NCI-H1417 treated with DMSO at 0.1 percent for 48 hours (cell line): ENCODE results near the gene CRYBA4.
"Not testable (repeated sequence)": the region's sequence is repeated elsewhere in the genome, so short reads cannot be mapped to it uniquely, and the experiment has no call there.

Experiments
- DNase-seq: peaks from one replicate; lab custom pipeline; 2025; lab: John Stamatoyannopoulos, UW

CRYBA4 gene

DNA sequence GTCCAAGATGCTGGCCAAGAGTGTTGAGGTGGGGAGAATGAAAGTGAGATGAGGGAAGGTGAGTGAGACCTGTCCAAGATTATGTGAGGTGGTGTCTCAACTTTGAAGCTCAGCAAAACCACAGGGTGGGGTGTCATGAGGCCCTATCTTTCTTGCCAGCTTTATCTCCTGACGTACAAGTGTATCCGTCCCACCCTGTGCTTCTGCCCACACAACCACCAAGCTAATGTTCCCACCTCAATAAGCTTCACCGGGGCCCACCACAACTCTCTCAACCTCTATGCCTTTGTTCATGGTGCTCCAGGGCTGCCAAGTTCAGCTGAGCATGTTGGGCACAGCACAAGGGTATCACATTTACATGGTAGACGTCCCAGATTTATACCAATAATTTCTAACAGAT is 24.7 kb upstream of the CRYBA4 start:
- no peak for DNase-seq

DNA sequence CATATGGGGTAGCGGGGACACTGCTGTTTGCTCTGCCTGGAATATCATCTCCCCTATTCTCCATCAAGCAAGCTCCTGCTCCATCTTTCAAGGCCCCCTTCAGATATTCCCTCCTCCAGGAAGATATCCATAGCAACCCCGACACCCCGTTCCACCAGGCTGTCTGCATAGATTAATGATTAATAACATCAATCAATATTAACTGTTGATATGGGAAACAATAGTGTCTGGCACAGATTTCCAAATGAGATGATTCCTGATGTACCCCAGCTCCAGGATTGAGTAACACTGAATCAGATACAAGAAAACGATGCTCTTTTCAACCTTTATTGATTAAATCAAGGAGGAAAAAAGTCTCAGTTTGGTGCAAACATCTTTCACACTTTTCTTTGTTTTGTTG is 24.3 kb upstream of the CRYBA4 start:
- no peak for DNase-seq

- no peak for DNase-seq
Observed at GRCh38 chr22:26599505-26599904, 22.3 kb upstream of the CRYBA4 start.

GRCh38 chr22:26601726-26602125 is 20.0 kb upstream of the CRYBA4 start:
- DNase-seq: no peak

GRCh38 chr22:26602127-26602526 is 19.6 kb upstream of the CRYBA4 start:
- no peak for DNase-seq

DNA sequence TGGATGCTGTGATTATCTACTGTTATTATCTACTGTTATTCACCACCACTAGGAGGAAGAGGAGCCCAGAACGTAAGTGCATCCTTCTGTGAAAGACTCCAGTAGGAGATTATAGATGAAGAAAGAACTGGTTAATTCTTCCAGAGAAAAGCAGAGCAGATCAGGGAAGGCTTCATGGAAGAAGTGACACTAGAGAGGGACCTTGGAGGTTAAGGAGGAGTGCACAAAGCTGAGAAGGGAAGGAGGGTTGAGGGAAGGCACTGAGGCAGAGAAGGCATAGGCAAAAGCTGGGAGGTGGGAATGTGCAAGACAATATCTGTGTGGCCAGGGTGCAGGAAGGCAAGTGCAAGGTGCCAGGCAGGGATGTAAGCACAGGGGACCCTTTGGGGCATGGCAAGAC is 17.4 kb upstream of the CRYBA4 start:
- no peak for DNase-seq

DNA sequence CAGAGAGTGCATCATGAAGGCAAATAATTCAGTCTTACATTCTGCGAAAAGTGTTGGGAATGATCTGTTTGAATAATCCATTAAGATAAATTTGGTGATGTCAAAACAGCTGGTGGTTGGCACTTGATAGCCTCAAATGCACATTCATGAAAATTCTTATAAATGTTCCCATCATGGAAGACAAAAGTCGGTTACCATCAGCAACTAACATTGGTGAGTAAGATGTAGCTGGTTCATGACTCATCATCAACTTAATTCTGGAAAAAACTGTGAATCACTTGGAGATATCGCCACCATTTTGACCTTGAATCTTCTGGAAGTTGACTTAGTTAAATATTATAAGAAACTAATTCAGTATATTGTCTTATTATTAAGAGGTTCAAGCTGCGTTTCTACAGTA is 15.2 kb upstream of the CRYBA4 start:
- no peak for DNase-seq

GRCh38 chr22:26608129-26608528 is 13.6 kb upstream of the CRYBA4 start:
- DNase-seq: no peak

DNA sequence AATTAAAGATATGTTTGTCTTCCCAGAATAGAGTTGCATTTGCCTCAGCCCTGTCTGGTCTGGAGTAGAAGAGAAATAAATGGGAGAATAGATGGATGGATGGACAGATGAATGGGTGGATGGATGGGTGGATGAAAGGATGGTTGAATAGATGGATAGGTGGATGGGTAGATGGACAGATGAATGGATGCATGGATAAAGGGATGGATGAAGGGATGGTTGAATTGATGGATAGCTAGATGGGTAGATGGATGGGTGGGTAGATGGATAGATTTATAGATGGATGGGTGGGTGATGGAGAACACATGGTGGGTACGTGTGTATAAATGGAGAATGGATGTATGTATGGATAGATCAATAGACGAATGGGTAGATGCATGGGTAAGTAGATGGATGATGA is 12.5 kb upstream of the CRYBA4 start:
- no peak for DNase-seq

GRCh38 chr22:26610072-26610958 is 11.4 kb upstream of the CRYBA4 start:
- DNase-seq: no peak

DNA sequence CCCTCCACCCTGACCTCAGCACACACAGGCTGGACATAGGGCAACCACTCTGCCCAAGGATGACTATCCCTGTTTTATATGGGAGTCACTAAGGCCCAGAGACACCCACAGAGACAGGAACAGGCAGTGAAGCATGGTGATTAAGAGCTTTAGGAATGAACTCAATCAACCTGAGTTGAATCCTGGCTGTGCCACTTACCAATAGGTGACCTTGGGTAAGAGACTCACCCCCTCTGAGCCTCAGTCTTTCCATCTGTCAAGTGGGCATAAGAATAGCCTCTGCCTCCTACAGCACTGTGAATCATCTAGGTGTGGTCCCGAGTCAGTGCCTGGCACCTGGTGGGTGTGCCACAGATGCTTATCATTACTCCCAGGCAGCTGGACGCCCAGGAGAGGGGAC is 10.8 kb upstream of the CRYBA4 start:
- no peak for DNase-seq

- DNase-seq: no peak
Observed at GRCh38 chr22:26612652-26613051, 9.1 kb upstream of the CRYBA4 start.

GRCh38 chr22:26613753-26614152 is 8.0 kb upstream of the CRYBA4 start:
- DNase-seq: not testable (repeated sequence)

- no peak for DNase-seq
Observed at GRCh38 chr22:26614322-26614721, 7.4 kb upstream of the CRYBA4 start.

DNA sequence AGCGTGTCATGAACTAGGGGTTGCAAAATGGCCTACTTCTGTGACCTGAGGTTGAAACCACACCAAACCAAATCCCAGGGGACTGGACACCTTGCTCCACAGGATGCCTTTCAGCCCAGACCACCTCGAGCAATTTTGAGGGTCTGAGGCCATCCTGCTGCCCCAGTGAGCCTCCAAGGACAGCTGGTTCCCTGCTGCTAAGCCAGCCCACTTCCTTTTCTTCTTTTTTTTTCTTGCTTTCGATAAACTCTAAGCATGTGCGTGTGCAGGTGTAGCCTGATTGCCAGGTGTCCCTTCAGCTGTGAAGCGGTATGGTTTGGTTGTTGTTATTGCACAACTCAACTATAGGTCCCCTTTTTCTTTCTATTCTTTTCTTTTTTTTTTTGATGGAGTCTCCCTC is 6.6 kb upstream of the CRYBA4 start:
- no peak for DNase-seq

DNA sequence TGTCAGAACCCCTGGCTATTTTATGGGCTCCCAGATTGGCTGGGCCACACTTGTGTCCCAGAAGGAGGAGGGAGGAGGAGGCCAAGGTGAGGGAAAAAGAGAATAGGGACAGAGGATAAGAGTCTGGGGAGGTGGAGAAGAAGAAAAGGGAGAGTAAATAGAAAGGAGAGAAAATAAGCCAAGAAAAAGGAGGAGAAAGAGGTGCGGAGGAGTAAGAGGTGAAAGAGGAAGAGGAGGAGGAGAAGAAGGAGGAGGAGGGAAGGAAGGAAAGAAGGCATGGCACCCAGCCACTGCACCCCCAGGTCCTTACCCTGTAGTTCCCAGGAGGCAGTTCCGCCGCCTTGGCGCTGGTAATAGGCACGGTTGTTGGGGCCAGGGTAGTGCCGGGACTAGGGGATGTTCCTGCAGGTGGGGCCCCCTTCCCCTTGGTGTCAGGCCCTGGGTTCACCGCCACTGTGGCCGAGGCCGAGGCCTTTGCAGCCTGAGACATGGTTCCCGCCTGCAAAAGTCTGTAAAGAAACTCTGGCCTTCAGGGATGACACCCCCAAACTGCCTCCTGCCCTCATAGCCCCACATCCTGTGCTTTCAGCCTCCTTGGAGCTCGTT is 5.8 kb upstream of the CRYBA4 start:
- no peak for DNase-seq

GRCh38 chr22:26616650-26617049 is 5.1 kb upstream of the CRYBA4 start:
- no peak for DNase-seq

GRCh38 chr22:26617271-26618199 is 4.2 kb upstream of the CRYBA4 start, which contains the start of gene CRYBB1:
CRYBB1 (minus strand) TSS chr22:26618027; CDS start chr22:26616319, 1,708 bp downstream.
- DNase-seq: no peak

DNA sequence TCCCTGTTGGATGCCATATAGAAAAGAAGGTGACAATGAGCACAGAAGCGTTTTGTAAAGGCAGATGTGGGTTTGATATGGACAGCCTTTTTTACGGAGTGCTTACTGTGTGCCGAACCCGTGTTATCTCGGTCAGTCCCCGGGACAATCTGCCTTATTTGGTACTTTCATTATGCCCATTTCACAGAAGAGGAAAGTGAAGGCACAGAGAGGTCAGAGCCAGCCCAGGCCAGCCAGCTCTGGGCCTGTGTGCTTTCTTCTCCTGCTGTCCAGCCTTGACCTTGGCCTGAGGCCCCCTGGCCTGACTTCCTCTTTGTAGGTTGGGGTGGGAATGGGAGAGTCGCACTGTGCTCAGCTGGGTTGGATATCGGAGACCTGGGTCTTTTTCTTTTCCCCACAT is 3.3 kb upstream of the CRYBA4 start:
- DNase-seq: no peak

DNA sequence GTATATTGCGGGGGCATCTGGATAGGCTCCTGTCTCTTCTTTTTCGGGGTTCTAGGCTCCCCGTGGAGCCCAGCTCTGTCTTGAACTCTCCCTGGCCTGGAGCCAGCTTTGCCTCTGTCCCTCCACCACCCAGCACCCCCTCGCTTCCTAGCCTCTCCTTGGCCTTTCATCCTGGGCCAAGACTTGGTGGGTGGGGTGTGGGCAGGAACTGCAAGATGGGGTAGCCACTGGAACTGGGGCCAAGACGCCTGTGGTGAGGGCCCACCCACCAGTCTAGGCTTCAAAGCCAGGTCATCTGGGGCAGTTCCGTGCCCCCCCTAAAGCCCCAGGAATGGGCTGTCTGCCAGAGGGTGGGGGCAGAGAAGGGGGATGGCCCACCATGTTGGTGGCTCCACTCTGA is 2.3 kb upstream of the CRYBA4 start:
- DNase-seq: no peak

DNA sequence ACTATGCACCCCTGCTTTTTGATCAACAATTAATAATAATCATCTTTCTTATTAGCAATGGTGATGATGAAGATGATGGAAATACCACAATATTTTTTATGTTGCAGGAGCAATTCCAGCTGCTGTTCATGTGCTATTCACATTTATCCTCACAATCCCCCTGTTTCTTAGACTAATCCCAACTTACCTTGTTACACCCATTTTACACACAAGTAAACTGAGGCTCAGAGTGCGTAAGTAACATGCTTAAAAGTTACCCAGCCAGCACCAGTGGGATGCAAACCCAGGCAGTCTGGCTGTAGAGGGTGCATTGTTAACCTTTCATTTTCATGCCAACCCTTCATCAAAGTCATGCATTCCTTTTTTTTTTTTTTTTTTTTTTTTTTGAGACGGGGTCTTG is 1.6 kb upstream of the CRYBA4 start:
- no peak for DNase-seq

DNA sequence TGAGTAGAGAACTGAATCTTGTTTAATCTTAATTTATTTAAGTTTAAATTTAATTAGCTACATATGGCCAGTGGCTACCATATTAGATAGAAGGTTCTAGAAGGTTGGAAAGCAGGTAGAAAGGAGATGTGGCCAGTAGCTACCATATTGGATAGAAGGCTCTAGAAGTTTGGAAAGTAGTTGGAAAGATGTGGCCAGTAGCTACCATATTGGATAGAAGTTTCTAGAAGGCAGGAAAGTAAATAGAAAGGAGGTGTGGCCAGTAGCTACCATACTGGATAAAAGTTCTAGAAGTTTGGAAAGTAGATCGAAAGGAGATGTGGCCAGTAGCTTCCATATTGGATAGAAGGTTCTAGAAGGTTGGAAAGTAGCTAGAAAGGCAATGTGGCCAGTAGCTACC is 2.2 kb downstream of the CRYBA4 start:
- DNase-seq: no peak

DNA sequence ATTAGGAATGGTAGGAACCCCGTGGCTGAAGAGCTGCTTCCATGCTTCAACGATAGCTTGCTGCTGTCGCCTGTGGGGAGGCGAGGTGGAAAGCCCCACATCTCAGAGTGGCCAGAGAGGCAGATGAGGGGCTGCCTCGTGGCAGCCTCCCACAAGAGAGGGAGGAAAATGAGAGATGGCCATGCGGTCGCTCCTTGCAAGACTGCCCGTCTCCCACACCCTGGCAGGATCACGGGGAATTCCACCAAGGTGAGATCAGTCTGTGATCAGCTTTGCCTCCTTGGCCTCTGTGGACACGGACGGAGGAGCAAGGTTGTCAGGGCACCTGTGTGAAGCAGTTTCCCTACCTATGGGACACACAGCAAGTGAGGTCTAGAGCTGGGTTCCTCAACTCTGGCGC is 3.0 kb downstream of the CRYBA4 start:
- no peak for DNase-seq
